Activated CD8-positive, alpha-beta memory T cell treated with anti-CD3 and anti-CD28 coated beads for 36 hours (primary cell): ENCODE data around the gene PSMF1. TPM values are rescaled to one million over a fixed set of nuclear protein-coding genes. Genes with fewer than 3 reads are reported as not detected.
"Not testable (repeated sequence)": the region's sequence is repeated elsewhere in the genome, so short reads cannot be mapped to it uniquely, and the experiment has no call there.

Source experiments
- CTCF ChIA-PET: fragments of 350-600 bp; sonication (Branson Sonifier 250); formaldehyde crosslinking; loops from one replicate; lab custom pipeline; 2021; ENCODE audit warnings: antibody characterized with exemption; lab: Charles Lee
- POLR2A ChIA-PET: fragments of 350-600 bp; sonication (Branson Sonifier 250); formaldehyde crosslinking; loops from one replicate; lab custom pipeline; 2021; ENCODE audit warnings: antibody characterized with exemption; lab: Charles Lee
- total RNA-seq, 2 experiments: library from RNA; stranded (reverse); gene quantifications; one replicate each; pipeline ENCODE4 v1.2.3, GENCODE V29; 2021

Gene PSMF1
- total RNA-seq, 2 experiments from 2014 or later = 174 to 178 TPM

DNA sequence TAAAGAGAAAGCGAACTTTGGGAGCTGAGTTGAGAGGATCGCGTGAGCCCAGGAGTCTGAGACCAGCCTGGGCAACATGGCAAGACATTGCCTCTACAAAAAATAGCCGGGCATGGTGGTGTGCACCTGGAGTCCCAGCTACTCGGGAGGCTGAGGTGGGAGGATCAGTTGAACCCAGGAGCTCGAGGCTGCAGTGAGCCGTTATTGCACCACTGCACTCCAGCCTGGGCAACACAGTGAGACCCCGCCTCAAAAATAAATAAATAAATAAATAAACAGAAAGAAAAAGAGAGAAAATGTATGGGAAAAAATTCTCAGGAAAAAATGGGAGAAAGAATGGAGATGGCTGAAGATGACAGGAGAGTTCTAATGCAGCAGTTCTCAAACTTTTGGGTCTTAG lies 87.4 kb downstream of the PSMF1 start:
- ChIA-PET POLR2A (no interaction called here), CTCF (interaction anchor here (0.6 kb wide), 1 partner anchor 231 kb away, joined by 3 read pairs; no protein-coding TSS in a partner anchor)

DNA sequence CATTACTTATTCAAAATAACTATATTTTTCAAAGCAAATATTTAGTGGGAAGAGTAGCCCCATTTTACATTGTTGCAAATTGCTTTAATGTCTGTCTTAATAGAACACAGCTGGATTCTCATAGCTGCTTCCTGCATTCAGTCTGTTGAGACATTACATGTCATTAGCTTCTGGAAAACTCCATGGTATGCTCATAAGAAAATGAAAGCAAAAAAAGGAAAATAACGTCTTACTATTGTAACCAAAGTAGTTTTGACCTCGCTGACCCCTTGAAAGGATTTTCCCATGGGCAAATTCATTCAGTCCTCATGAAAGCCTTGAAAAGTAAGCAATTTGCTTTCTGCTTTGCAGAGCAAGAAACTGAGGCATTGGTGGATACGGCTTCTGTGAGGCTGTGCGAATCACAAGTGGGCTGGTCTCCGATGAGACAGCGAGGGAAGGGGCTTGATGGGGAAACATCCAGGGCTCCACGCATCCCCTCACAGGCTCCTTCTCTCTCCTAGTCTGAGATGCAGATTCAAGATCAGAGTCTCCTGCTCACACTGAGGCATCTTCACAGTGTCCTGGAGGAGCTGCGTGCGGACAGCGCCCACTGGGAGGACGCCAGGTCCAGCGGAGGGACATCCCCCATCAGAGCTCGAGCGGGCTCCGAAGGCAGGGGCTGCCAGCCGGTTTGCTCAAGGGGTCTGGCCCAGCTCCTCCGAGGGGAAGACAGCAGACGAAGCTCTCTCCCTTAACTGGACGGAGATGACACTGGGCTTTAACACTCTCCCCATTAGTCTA lies 88.2 kb downstream of the PSMF1 start:
- ChIA-PET POLR2A (no interaction called here), CTCF (interaction anchor here (0.6 kb wide), 1 partner anchor 388 kb away, joined by 5 read pairs; no protein-coding TSS in a partner anchor)

DNA sequence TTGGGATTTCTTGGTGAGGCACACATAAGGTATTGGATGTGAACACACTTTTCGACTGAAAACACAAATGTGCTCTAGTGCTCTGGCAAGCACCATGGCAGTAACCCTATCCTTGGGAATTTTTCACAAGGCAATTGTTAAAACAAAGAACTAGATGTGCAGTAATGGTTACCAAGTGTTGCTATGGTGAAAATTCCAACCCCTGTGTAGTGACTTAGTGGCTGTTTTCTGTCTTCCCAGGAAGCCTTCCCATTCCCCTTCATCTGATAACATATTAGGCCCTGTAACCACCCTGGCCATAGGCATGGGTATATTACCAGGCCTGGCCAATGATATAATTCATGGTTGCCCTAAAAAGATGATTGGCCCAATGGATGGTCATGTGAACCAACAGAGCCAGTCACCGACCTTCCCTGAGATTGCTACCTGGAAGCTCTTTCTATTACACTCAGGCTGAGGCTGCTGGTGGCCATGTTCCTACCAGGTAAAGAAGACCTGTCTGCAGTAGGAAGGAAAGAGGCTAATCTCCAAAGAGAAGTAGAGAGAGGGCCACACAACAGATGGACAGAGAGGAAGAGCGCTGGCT lies 89.0 kb downstream of the PSMF1 start:
- POLR2A ChIA-PET = no interaction called here

DNA sequence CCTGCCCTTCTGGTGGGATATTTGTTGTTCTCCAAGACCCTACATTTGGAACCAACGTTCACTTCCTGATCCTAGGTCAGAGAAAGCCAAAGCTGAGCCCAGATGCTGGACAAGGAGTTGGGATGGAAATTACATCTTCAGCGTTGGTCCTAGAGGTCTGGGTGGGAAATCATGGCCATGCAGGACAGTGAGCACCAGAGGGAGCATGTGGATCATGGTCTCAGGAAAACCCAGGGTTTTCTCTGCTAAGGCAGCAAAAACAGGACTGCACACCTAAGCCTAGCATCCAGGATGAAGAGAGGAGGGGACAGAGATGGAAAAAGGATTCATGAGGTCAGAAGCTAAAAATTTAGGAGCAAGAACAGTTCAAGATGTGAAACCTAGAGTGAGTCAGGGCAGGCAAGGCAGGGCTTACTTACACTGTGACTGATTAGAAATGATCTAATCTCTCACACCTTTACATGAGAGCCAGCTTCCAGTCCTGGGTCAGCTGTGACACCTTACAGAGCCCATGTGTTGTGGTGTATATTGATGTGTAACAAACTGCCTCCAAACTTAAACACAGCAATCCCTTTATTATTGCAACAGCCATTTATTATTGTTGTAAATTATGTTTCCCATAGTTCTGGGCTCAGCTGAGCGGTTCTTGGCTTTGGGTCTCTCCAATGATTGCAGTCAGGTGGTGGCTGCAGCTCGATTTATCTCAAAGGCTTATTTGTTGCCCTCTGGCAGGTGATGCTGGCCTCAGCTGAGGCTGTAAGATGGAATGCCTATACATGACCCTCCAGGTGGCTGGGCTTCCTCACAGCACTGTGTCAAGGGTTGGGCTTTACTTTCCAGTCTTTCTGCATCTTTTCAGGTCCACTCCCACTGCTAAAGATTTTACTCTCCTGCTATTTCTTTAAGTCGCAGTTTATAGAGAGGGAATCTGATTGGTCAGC lies 91.3 kb downstream of the PSMF1 start:
- ChIA-PET POLR2A (no interaction called here), CTCF (interaction anchor here (1.2 kb wide), 1 partner anchor 101 kb away, joined by 4 read pairs; no protein-coding TSS in a partner anchor)

More for the DNA sequence above, 89.0 kb downstream of the PSMF1 start:
- CTCF ChIA-PET = no interaction called here

DNA sequence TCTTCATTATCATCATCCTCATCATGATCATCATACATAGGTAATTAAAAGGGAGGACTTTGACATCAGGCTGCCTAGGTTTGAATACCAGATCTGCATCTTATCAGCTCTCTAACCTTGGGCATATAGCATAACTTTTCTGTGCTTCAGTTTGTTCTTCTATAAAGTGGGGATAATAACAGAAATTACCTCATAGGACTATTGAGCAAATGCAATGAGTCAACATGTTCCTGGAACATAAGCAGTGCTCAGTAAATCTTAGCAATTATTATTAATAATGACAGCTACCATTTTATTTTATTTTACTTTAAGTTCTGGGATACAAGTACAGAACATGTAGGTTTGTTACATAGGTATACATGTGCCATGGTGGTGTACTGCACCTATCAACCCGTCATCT lies 92.1 kb downstream of the PSMF1 start:
- ChIA-PET CTCF (no interaction called here), POLR2A (no interaction called here)

DNA sequence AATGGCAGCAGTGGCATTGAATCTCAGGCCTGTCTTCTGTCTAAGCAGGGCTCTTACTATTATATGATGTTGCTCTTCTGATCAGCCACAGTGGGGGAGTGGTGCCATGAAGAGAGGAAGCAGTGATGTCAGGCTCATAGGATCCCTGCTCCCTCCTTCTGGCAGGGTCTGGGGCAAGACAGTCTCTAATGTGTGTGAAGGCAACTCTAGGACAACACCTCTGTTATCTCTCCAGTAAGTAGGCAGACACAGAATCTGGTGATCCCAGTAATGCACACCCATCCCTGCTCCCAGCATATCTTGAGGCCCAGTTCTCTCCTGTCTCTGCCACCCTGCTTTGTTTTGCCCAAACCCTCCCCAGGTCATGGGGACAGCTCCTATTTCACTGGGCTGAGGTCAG lies 93.6 kb downstream of the PSMF1 start:
- POLR2A ChIA-PET = no interaction called here
- CTCF ChIA-PET = interaction anchor here (1.0 to 1.7 kb wide), 5 partner anchors 13 to 255 kb away, joined by 3 to 5 read pairs (median 3); no protein-coding TSS in a partner anchor

DNA sequence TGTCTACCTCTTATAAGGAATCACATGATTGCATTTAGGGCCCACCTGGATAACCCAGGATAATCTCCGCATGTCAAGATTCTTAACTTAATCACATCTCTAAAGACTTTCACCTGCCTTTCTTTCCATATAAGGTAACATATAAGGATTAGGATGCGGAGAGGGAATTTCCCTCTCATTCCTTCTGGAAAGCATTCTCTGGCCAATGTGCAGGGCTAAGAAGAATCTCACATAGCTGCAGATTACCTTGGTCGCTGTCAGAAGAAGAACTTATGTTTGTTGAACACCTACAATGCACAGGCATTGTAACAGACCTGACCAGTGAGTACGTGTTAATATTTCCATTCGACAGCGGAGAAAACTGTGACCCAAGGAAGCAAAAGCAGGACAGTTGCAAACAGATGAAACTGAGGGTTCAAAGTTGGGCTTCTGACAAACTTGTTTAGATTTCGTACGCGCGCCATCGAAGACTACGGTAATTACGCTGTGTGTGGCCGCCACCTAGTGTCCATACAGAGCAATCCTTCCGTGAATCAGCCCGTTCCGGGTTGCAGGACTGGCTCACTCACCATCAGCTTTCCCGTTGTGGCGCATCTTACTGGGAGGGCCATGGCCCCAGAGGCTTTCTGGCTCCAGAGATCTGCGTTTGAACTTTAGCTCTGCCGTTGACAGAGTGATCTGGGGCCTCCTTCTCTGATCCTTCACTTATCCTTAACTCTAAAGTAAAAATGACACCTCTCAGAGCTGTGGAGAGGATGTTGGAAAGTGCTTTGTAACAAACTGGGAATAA lies 94.4 kb downstream of the PSMF1 start:
- CTCF ChIA-PET = interaction anchor here (0.6 to 1.7 kb wide), 7 partner anchors 12 to 398 kb away, joined by 3 to 5 read pairs (median 3); no protein-coding TSS in a partner anchor
- POLR2A ChIA-PET = no interaction called here

DNA sequence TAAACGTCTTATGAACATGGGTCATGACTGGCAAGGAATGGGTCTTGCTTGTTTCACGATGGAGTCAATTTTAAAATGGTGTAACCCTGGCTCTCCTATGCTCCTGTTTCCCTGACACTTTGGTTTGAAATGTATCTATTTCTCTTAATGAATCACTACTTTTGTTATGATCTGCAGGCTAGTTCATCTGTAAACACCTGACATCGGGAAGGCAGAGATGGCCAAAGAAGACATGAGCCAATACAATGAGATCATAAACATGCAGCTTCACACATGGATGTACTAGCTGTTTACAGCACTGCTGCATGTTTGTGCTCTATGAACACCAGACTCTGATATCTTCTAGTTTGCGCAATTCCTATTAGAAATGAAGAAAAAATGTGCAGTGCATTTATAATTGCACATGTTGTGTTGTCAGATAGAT lies 96.4 kb downstream of the PSMF1 start:
- CTCF ChIA-PET = no interaction called here
- POLR2A ChIA-PET = no interaction called here

DNA sequence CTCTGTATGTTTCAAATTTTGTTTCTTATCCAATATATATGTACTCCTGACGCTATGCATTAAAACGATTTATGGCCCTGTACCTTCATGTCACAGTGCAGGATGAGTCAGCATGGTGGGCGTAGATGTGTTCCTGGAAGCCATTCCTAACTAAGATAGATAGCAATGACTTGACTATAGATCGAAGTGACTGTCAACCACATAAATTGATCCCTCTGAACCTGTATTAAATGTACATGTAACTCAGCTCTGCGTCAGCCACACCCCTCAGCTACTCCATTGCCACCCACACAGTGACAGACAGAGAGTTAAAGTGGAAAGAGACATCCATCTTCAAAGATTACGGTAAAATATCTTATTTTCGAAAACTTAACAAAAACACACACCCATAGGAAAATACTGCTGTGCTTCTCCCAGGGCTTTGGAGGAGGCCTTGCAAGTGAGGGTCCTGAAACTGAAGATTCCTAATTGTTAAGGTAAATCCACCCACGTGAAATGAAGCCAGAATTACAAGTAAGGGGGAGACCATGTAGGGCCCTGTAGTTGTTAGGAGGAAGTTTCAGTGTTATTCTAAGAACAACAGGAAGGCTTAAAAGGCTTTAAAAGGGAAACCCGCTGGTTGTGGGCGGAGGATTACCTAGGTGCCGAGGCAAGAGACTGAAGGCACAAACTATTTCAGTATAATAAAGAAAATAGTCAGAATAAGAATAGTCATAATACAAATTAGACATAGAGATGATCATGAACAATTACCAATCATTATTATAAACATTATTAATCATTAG lies 97.2 kb downstream of the PSMF1 start:
- POLR2A ChIA-PET = no interaction called here
- CTCF ChIA-PET = no interaction called here

DNA sequence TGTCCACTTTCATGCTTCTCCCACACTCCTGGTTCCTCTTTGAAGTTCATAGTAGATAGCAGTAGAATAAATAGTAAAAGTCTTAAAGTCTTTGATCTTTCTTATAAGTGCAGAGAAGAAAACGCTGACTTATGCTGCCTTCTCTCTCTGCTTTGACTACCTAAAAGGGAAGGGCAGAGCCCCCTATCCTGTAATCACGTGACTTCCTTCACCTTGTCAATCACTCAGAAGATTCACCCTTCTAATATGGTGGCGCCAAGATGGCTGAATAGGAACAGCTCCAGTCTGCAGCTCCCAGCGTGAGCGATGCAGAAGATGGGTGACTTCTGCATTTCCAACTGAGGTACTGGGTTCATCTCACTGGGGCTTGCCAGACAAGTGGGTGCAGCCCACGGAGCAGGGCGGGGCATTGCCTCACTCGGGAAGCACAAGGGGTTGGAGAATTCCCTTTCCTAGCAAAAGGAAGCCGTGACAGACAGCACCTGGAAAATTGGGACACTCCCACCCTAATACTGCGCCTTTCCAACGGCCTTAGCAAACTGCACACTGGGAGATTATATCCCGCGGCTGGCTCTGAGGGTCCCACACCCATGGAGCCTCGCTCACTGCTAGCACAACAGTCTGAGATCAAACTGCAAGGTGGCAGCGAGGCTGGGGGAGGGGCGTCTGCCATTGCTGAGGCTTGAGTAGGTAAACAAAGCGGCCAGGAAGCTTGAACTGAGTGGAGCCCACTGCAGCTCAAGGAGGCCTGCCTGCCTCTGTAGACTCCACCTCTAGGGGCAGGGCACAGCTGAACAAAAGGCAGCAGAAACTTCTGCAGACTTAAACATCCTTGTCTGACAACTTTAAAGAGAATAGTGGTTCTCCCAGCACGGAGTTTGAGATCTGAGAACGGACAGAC lies 98.4 kb downstream of the PSMF1 start:
- POLR2A ChIA-PET, CTCF ChIA-PET: not testable (repeated sequence)

Other genes with a start within 250 kb of the PSMF1 start
- not detected for gene ANGPT4, start 202.3 kb upstream of the PSMF1 start, total RNA-seq
- gene RSPO4, start 116.3 kb upstream of the PSMF1 start, total RNA-seq = not detected
- gene TMEM74B, start 66.4 kb downstream of the PSMF1 start, total RNA-seq = under 1 TPM; 0.23 to 0.40 TPM
- not detected for gene C20orf202, start 84.9 kb downstream of the PSMF1 start, total RNA-seq
- not detected for gene RAD21L1, start 107.4 kb downstream of the PSMF1 start, total RNA-seq
- 1 to 10 TPM; 1.9 to 2.1 TPM for gene SNPH, start 147.7 kb downstream of the PSMF1 start, total RNA-seq
- 1 to 10 TPM; 3.3 to 3.4 TPM for gene SDCBP2, start 210.5 kb downstream of the PSMF1 start, total RNA-seq